Measurements from ENCODE around the gene UBC.

GRCh38 chr12:124866195-124866882 is 48.1 kb downstream of the UBC start:
- TF ChIP-seq CTCF (IDR thresholded peaks at IDR 0.05) (no peak), POLR2A (IDR thresholded peaks at IDR 0.05) (no peak)

Data from body of pancreas (tissue), 4 donors.